Stimulated activated naive CD8-positive, alpha-beta T cell treated with anti-CD3 and anti-CD28 coated beads, Interleukin-15, Interleukin-2, amounts not matched to agents 100 ng/mL and 50 ng/mL, for 24 hours (primary cell): ENCODE data around the gene CACNA1C.

Experiments
- H3K27ac Mint-ChIP-seq: one replicate; pipeline ENCODE4 v1.8.0; 2021; ENCODE audit warnings: mild to moderate bottlenecking, mixed read lengths
- H3K27me3 Mint-ChIP-seq: one replicate; pipeline ENCODE4 v1.8.0; 2021; ENCODE audit warnings: mixed read lengths
- H3K36me3 Mint-ChIP-seq: one replicate; pipeline ENCODE4 v1.8.0; 2021; ENCODE audit warnings: low read depth, mixed read lengths
- H3K4me1 Mint-ChIP-seq: one replicate; pipeline ENCODE4 v1.8.0; 2021; ENCODE audit warnings: low read depth, mixed read lengths
- H3K4me3 Mint-ChIP-seq: one replicate; pipeline ENCODE4 v1.8.0; 2021; ENCODE audit warnings: mild to moderate bottlenecking, mixed read lengths
- H3K9me3 Mint-ChIP-seq: one replicate; pipeline ENCODE4 v1.8.0; 2021; ENCODE audit warnings: mixed read lengths

CACNA1C gene

GRCh38 chr12:2265461-2266167 lies 212.8 kb downstream of the CACNA1C start:
- Mint-ChIP-seq H3K4me3 (no peak overlapping the region), H3K36me3 (no peaks in the 10 kb centered on the region), H3K9me3 (no peaks in the 10 kb centered on the region), H3K27me3 (no peaks in the 10 kb centered on the region), H3K27ac (no peak overlapping the region), H3K4me1 (no peaks in the 10 kb centered on the region)

- H3K27ac Mint-ChIP-seq = no peak overlapping the region
- H3K36me3 Mint-ChIP-seq = no peaks in the 10 kb centered on the region
- H3K4me3 Mint-ChIP-seq = no peak overlapping the region
- H3K9me3 Mint-ChIP-seq = no peaks in the 10 kb centered on the region
- H3K4me1 Mint-ChIP-seq = no peaks in the 10 kb centered on the region
- H3K27me3 Mint-ChIP-seq = no peaks in the 10 kb centered on the region
Observed at GRCh38 chr12:2266666-2267620, 214.2 kb downstream of the CACNA1C start.

- Mint-ChIP-seq H3K4me1 (no peaks in the 10 kb centered on the region), H3K36me3 (no peaks in the 10 kb centered on the region), H3K9me3 (no peaks in the 10 kb centered on the region), H3K27me3 (no peaks in the 10 kb centered on the region), H3K27ac (no peak overlapping the region), H3K4me3 (no peak overlapping the region)
Observed at GRCh38 chr12:2267703-2268470, 215.1 kb downstream of the CACNA1C start.

- Mint-ChIP-seq H3K27me3 (no peaks in the 10 kb centered on the region), H3K4me3 (no peak overlapping the region), H3K4me1 (no peaks in the 10 kb centered on the region), H3K9me3 (no peaks in the 10 kb centered on the region), H3K36me3 (no peaks in the 10 kb centered on the region), H3K27ac (no peak overlapping the region)
Observed at GRCh38 chr12:2268471-2269286, 215.9 kb downstream of the CACNA1C start.

GRCh38 chr12:2270846-2271245 lies 218.1 kb downstream of the CACNA1C start:
- H3K4me1 Mint-ChIP-seq = no peaks in the 10 kb centered on the region
- no peak overlapping the region for H3K27ac Mint-ChIP-seq
- H3K4me3 Mint-ChIP-seq = no peak overlapping the region
- H3K36me3 Mint-ChIP-seq = no peaks in the 10 kb centered on the region
- no peaks in the 10 kb centered on the region for H3K27me3 Mint-ChIP-seq
- H3K9me3 Mint-ChIP-seq = no peaks in the 10 kb centered on the region

GRCh38 chr12:2271961-2272360 lies 219.2 kb downstream of the CACNA1C start:
- Mint-ChIP-seq H3K36me3 (no peaks in the 10 kb centered on the region), H3K27ac (no peak overlapping the region), H3K4me3 (no peak overlapping the region), H3K4me1 (no peaks in the 10 kb centered on the region), H3K9me3 (no peaks in the 10 kb centered on the region), H3K27me3 (no peaks in the 10 kb centered on the region)

- no peaks in the 10 kb centered on the region for H3K27me3 Mint-ChIP-seq
- H3K27ac Mint-ChIP-seq = no peak overlapping the region
- H3K4me1 Mint-ChIP-seq = no peaks in the 10 kb centered on the region
- H3K9me3 Mint-ChIP-seq = no peaks in the 10 kb centered on the region
- no peak overlapping the region for H3K4me3 Mint-ChIP-seq
- no peaks in the 10 kb centered on the region for H3K36me3 Mint-ChIP-seq
Observed at GRCh38 chr12:2273288-2273687, 220.5 kb downstream of the CACNA1C start.

GRCh38 chr12:2273751-2274150 lies 221.0 kb downstream of the CACNA1C start:
- Mint-ChIP-seq H3K36me3 (no peaks in the 10 kb centered on the region), H3K4me1 (no peaks in the 10 kb centered on the region), H3K9me3 (no peaks in the 10 kb centered on the region), H3K27me3 (no peaks in the 10 kb centered on the region), H3K27ac (no peak overlapping the region), H3K4me3 (no peak overlapping the region)

GRCh38 chr12:2274733-2275132 lies 221.9 kb downstream of the CACNA1C start:
- H3K36me3 Mint-ChIP-seq = no peaks in the 10 kb centered on the region
- no peaks in the 10 kb centered on the region for H3K9me3 Mint-ChIP-seq
- no peaks in the 10 kb centered on the region for H3K4me1 Mint-ChIP-seq
- no peak overlapping the region for H3K27ac Mint-ChIP-seq
- no peak overlapping the region for H3K4me3 Mint-ChIP-seq
- H3K27me3 Mint-ChIP-seq = no peaks in the 10 kb centered on the region

GRCh38 chr12:2276288-2277033 lies 223.7 kb downstream of the CACNA1C start:
- no peak overlapping the region for H3K27ac Mint-ChIP-seq
- H3K4me1 Mint-ChIP-seq = no peaks in the 10 kb centered on the region
- H3K36me3 Mint-ChIP-seq = no peaks in the 10 kb centered on the region
- H3K27me3 Mint-ChIP-seq = no peaks in the 10 kb centered on the region
- no peak overlapping the region for H3K4me3 Mint-ChIP-seq
- H3K9me3 Mint-ChIP-seq = peaks cover 9% of the 10 kb centered on the region

GRCh38 chr12:2277492-2278155 lies 224.8 kb downstream of the CACNA1C start:
- peaks cover 15% of the 10 kb centered on the region for H3K9me3 Mint-ChIP-seq
- no peaks in the 10 kb centered on the region for H3K4me1 Mint-ChIP-seq
- no peak overlapping the region for H3K27ac Mint-ChIP-seq
- no peaks in the 10 kb centered on the region for H3K27me3 Mint-ChIP-seq
- no peak overlapping the region for H3K4me3 Mint-ChIP-seq
- no peaks in the 10 kb centered on the region for H3K36me3 Mint-ChIP-seq

GRCh38 chr12:2281446-2281845 lies 228.7 kb downstream of the CACNA1C start:
- peaks cover 15% of the 10 kb centered on the region for H3K9me3 Mint-ChIP-seq
- H3K4me1 Mint-ChIP-seq = peaks cover 4% of the 10 kb centered on the region
- H3K4me3 Mint-ChIP-seq = no peak overlapping the region
- H3K27ac Mint-ChIP-seq = no peak overlapping the region
- H3K27me3 Mint-ChIP-seq = peaks cover 7% of the 10 kb centered on the region
- no peaks in the 10 kb centered on the region for H3K36me3 Mint-ChIP-seq

- Mint-ChIP-seq H3K4me3 (no peak overlapping the region), H3K36me3 (no peaks in the 10 kb centered on the region), H3K27me3 (peaks cover 7% of the 10 kb centered on the region), H3K27ac (no peak overlapping the region), H3K9me3 (peaks cover 15% of the 10 kb centered on the region), H3K4me1 (peaks cover 4% of the 10 kb centered on the region)
Observed at GRCh38 chr12:2282318-2282717, 229.5 kb downstream of the CACNA1C start.
